ENCODE measurements around the gene MLXIP. TPM values are rescaled to one million over a fixed set of nuclear protein-coding genes. Genes with fewer than 3 reads are reported as not detected.
"Not testable (repeated sequence)": the region's sequence is repeated elsewhere in the genome, so short reads cannot be mapped to it uniquely, and the experiment has no call there.

MLXIP gene
- total and polyA plus RNA-seq, 3 experiments from 2014 or later, result 18.3 to 33.9 (median 32.1) TPM

- Mint-ChIP-seq H3K4me3 (no peak overlapping the region), H3K9me3 (no peaks in the 10 kb centered on the region), H3K27me3 (no peaks in the 10 kb centered on the region), H3K36me3 (peaks cover 0 to 10% (median 2%) of the 10 kb centered on the region in 3 donors), H3K27ac (no peak overlapping the region), H3K4me1 (no peaks in the 10 kb centered on the region)
- no peak for DNase-seq
- ChIA-PET POLR2A (no interaction called here), CTCF (no interaction called here)
- Histone ChIP-seq H3K4me1 (ENCODE audit: insufficient read depth, low read length) (no peaks in the 10 kb centered on the region), H3K27ac (ENCODE audit: low read depth, low read length) (no peak overlapping the region), H3K27me3 (ENCODE audit: insufficient read depth, low read length, poor library complexity, severe bottlenecking) (no peaks in the 10 kb centered on the region), H3K36me3 (ENCODE audit: insufficient read depth, low read length) (no peaks in the 10 kb centered on the region), H3K4me3 (ENCODE audit: low read length) (no peak overlapping the region), H3K9me3 (ENCODE audit: low read length) (no peaks in the 10 kb centered on the region)
Observed at GRCh38 chr12:122035292-122035691, 43.3 kb upstream of the MLXIP start.

DNA sequence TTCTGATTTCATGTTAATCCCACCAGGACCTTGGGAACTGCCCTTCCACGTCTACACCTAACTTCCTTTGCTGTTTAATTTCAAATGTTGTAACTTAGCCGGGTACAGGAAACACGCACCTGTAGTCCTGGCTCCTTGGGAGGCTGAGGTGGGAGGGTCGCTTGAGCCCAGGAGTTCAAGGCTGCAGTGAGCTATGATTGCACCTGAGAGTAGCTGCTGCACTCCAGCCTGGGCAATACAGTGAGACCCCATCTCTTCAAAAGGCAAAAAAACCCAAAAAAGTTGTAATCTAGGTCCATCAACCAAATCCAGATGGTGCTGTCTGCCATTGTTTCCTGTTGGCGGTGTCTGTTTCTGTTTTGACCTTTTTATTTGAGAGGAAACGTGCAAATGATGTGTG lies 42.4 kb upstream of the MLXIP start:
- no peak for DNase-seq
- no peaks in the 10 kb centered on the region for H3K9me3 Mint-ChIP-seq
- Histone ChIP-seq H3K4me3 (ENCODE audit: low read length) (no peak overlapping the region), H3K36me3 (ENCODE audit: insufficient read depth, low read length) (no peaks in the 10 kb centered on the region), H3K27ac (ENCODE audit: low read depth, low read length) (no peak overlapping the region), H3K4me1 (ENCODE audit: insufficient read depth, low read length) (no peaks in the 10 kb centered on the region), H3K9me3 (ENCODE audit: low read length) (no peaks in the 10 kb centered on the region), H3K27me3 (ENCODE audit: insufficient read depth, low read length, poor library complexity, severe bottlenecking) (no peaks in the 10 kb centered on the region)
- peaks cover 0 to 10% (median 2%) of the 10 kb centered on the region in 3 donors for H3K36me3 Mint-ChIP-seq
- no peak overlapping the region for H3K4me3 Mint-ChIP-seq
- H3K4me1 Mint-ChIP-seq, result no peaks in the 10 kb centered on the region
- H3K27ac Mint-ChIP-seq, result peak overlapping the region in 1 of 8 donors; percentile 47
- CTCF ChIA-PET, result interaction anchor here (1.4 kb wide), 1 partner anchor 9 kb away, joined by 4 read pairs; no protein-coding TSS in a partner anchor
- POLR2A ChIA-PET, result no interaction called here
- H3K27me3 Mint-ChIP-seq, result no peaks in the 10 kb centered on the region

DNA sequence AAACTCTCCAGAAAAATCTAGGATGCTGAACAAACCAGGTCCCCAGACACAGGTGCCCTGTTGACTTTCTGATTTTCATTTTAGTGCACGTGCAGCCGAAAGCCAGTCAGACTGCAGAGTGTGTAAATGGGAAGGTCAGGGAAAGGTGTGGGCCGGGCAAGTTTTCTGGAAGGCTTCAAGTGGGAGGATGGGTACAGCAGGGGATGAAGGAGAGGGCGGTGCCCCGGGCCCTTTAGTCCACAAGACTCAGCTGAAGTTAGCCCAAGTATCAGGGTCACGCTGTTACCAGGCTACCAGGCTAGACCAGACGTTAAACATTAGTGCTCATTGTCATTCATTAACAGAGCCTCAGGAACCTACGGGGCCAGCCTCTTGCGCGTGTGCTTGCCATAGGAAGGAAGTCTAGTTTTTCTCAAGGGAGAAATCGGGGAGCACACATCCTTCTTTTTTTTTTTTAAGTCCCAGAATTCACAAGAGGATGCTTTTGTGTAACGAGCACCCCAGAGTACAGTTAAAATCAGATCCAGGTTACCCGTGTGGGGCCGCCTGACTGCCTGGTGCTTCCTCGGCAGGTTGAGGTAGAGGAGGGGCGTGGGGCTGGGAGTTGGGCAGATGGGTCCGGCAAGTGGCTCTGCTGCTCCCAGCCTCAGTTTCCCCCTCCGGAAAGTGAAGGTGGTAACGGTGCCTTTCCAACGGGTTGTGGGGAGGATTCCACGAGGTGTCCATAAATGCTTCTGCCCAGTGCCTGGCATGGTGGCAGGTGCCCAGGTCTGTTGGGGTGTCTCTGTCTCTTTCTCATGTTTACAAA lies 37.8 kb upstream of the MLXIP start:
- Histone ChIP-seq H3K4me3 (ENCODE audit: low read length) (no peak overlapping the region), H3K9me3 (ENCODE audit: low read length) (no peaks in the 10 kb centered on the region), H3K27me3 (ENCODE audit: insufficient read depth, low read length, poor library complexity, severe bottlenecking) (no peaks in the 10 kb centered on the region), H3K4me1 (ENCODE audit: insufficient read depth, low read length) (no peaks in the 10 kb centered on the region), H3K36me3 (ENCODE audit: insufficient read depth, low read length) (no peaks in the 10 kb centered on the region), H3K27ac (ENCODE audit: low read depth, low read length) (no peak overlapping the region)
- ChIA-PET CTCF (no interaction called here), POLR2A (no interaction called here)
- Mint-ChIP-seq H3K4me1 (no peaks in the 10 kb centered on the region), H3K27ac (no peak overlapping the region), H3K36me3 (peaks cover 0 to 12% (median 2%) of the 10 kb centered on the region in 3 donors), H3K4me3 (no peak overlapping the region), H3K9me3 (no peaks in the 10 kb centered on the region), H3K27me3 (no peaks in the 10 kb centered on the region)
- DNase-seq, result no peak

DNA sequence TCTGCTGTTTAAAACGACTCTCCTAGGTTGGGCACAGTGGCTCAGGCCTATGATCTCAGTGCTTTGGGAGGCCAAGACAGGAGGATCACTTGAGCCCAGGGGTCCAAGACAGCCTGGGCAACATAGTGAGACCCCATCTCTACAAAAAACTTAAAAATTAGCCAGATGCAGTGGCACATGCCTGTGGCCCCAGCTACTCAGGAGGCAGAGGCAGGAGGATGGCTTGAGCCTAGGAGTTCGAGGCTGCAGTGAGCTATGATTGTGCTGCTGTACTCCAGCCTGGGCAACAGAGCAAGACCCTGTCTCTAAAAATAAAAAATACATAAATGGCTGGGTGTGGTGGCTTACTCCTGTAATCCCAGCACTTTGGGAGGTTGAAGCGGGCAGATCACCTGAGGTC lies 37.1 kb upstream of the MLXIP start:
- H3K27me3 Mint-ChIP-seq; H3K36me3 ChIP-seq (ENCODE audit: insufficient read depth, low read length); DNase-seq; H3K9me3 ChIP-seq (ENCODE audit: low read length); H3K4me1 ChIP-seq (ENCODE audit: insufficient read depth, low read length); H3K27me3 ChIP-seq (ENCODE audit: insufficient read depth, low read length, poor library complexity, severe bottlenecking); H3K9me3 Mint-ChIP-seq; H3K27ac Mint-ChIP-seq; H3K4me3 ChIP-seq (ENCODE audit: low read length); H3K4me1 Mint-ChIP-seq; H3K27ac ChIP-seq (ENCODE audit: low read depth, low read length); POLR2A ChIA-PET; H3K4me3 Mint-ChIP-seq; CTCF ChIA-PET: not testable (repeated sequence)
- H3K36me3 Mint-ChIP-seq, result peaks cover 0 to 12% (median under 1%) of the 10 kb centered on the region in 3 donors

GRCh38 chr12:122042910-122043309 lies 35.6 kb upstream of the MLXIP start:
- H3K27me3 ChIP-seq (ENCODE audit: insufficient read depth, low read length, poor library complexity, severe bottlenecking), result no peaks in the 10 kb centered on the region
- Mint-ChIP-seq H3K4me3 (no peak overlapping the region), H3K36me3 (peaks cover 0 to 9% (median 0%) of the 10 kb centered on the region in 3 donors), H3K4me1 (no peaks in the 10 kb centered on the region), H3K9me3 (no peaks in the 10 kb centered on the region), H3K27ac (no peak overlapping the region), H3K27me3 (no peaks in the 10 kb centered on the region)
- DNase-seq, result no peak
- no peaks in the 10 kb centered on the region for H3K4me1 ChIP-seq (ENCODE audit: insufficient read depth, low read length)
- H3K36me3 ChIP-seq (ENCODE audit: insufficient read depth, low read length), result no peaks in the 10 kb centered on the region
- no peaks in the 10 kb centered on the region for H3K9me3 ChIP-seq (ENCODE audit: low read length)
- POLR2A ChIA-PET, result no interaction called here
- no peak overlapping the region for H3K4me3 ChIP-seq (ENCODE audit: low read length)
- CTCF ChIA-PET, result interaction anchor here (1.5 kb wide), 1 partner anchor 80 kb away, joined by 6 read pairs; no protein-coding TSS in a partner anchor
- H3K27ac ChIP-seq (ENCODE audit: low read depth, low read length), result no peak overlapping the region

- H3K4me3 ChIP-seq (ENCODE audit: low read length), result no peak overlapping the region
- DNase-seq, result no peak
- no peaks in the 10 kb centered on the region for H3K36me3 ChIP-seq (ENCODE audit: insufficient read depth, low read length)
- H3K27me3 ChIP-seq (ENCODE audit: insufficient read depth, low read length, poor library complexity, severe bottlenecking), result no peaks in the 10 kb centered on the region
- Mint-ChIP-seq H3K36me3 (peaks cover 0 to 9% (median 0%) of the 10 kb centered on the region in 3 donors), H3K4me3 (no peak overlapping the region), H3K4me1 (no peaks in the 10 kb centered on the region), H3K9me3 (no peaks in the 10 kb centered on the region), H3K27me3 (no peaks in the 10 kb centered on the region), H3K27ac (no peak overlapping the region)
- H3K4me1 ChIP-seq (ENCODE audit: insufficient read depth, low read length), result no peaks in the 10 kb centered on the region
- POLR2A ChIA-PET, result no interaction called here
- CTCF ChIA-PET, result interaction anchor here (1.3 to 1.5 kb wide), 2 partner anchors 79 to 80 kb away, joined by 3 to 6 read pairs; no protein-coding TSS in a partner anchor
- H3K27ac ChIP-seq (ENCODE audit: low read depth, low read length), result no peak overlapping the region
- H3K9me3 ChIP-seq (ENCODE audit: low read length), result no peaks in the 10 kb centered on the region
Observed at GRCh38 chr12:122043476-122043875, 35.1 kb upstream of the MLXIP start.

GRCh38 chr12:122045262-122045661 lies 33.3 kb upstream of the MLXIP start:
- no peaks in the 10 kb centered on the region for H3K9me3 ChIP-seq (ENCODE audit: low read length)
- H3K4me1 ChIP-seq (ENCODE audit: insufficient read depth, low read length), result no peaks in the 10 kb centered on the region
- H3K27ac ChIP-seq (ENCODE audit: low read depth, low read length), result no peak overlapping the region
- no peaks in the 10 kb centered on the region for H3K27me3 Mint-ChIP-seq
- POLR2A ChIA-PET, result no interaction called here
- H3K4me3 ChIP-seq (ENCODE audit: low read length), result no peak overlapping the region
- H3K36me3 Mint-ChIP-seq, result peaks cover 0 to 9% (median 0%) of the 10 kb centered on the region in 3 donors
- H3K9me3 Mint-ChIP-seq, result no peaks in the 10 kb centered on the region
- no peaks in the 10 kb centered on the region for H3K27me3 ChIP-seq (ENCODE audit: insufficient read depth, low read length, poor library complexity, severe bottlenecking)
- H3K36me3 ChIP-seq (ENCODE audit: insufficient read depth, low read length), result no peaks in the 10 kb centered on the region
- CTCF ChIA-PET, result interaction anchor here (1.7 kb wide), 1 partner anchor 9 kb away, joined by 4 read pairs; no protein-coding TSS in a partner anchor
- no peak for DNase-seq
- no peaks in the 10 kb centered on the region for H3K4me1 Mint-ChIP-seq
- H3K27ac Mint-ChIP-seq, result no peak overlapping the region
- no peak overlapping the region for H3K4me3 Mint-ChIP-seq

DNA sequence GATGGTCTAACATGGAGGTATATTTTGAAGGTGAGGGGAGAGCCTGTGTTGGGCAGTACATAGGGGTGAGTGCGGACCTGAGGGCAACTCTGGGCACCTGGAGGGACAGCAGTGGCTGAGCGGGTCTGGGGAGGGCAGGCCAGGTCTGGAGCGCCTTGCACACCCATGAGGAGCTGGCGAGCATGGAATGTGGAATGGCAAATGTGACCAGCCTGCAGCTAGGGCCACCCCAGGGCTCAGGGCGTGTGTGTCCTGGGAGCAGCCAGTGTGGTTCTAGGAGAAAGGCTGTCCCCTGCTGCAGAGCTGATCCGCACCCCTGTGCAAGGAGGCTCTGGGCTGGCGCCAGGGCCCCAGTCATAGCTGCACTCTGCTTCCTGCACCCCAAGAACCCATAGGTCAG lies 32.4 kb upstream of the MLXIP start:
- Histone ChIP-seq H3K36me3 (ENCODE audit: insufficient read depth, low read length) (no peaks in the 10 kb centered on the region), H3K27me3 (ENCODE audit: insufficient read depth, low read length, poor library complexity, severe bottlenecking) (no peaks in the 10 kb centered on the region), H3K4me1 (ENCODE audit: insufficient read depth, low read length) (no peaks in the 10 kb centered on the region), H3K4me3 (ENCODE audit: low read length) (no peak overlapping the region), H3K9me3 (ENCODE audit: low read length) (no peaks in the 10 kb centered on the region), H3K27ac (ENCODE audit: low read depth, low read length) (no peak overlapping the region)
- Mint-ChIP-seq H3K27ac (no peak overlapping the region), H3K27me3 (no peaks in the 10 kb centered on the region), H3K4me1 (no peaks in the 10 kb centered on the region), H3K36me3 (peaks cover 0 to 9% (median 0%) of the 10 kb centered on the region in 3 donors), H3K9me3 (no peaks in the 10 kb centered on the region), H3K4me3 (no peak overlapping the region)
- DNase-seq, result no peak
- CTCF ChIA-PET, result interaction anchor here (0.7 to 1.7 kb wide), 2 partner anchors 9 to 10 kb away, joined by 3 to 4 read pairs; no protein-coding TSS in a partner anchor
- POLR2A ChIA-PET, result no interaction called here
